HG02763 (cell line): ENCODE data around the gene PLEKHA4.
"Not testable (repeated sequence)": the region's sequence is repeated elsewhere in the genome, so short reads cannot be mapped to it uniquely, and the experiment has no call there.

Experiments
- ATAC-seq: cut with Tn5 transposase; IDR thresholded peaks from one replicate; pipeline ENCODE4 v1.9.1; 2021; ENCODE audit warnings: mild to moderate bottlenecking, moderate library complexity; ENCODE audit not compliant: unreplicated experiment

The PLEKHA4 gene

GRCh38 chr19:48867746-48868113 lies 687 bp downstream of the PLEKHA4 start:
- ATAC-seq: no peak

- ATAC-seq: no peak
These were observed 1.2 kb downstream of the PLEKHA4 start for GRCh38 chr19:48867123-48867745.

- no peak for ATAC-seq
These were observed 1.7 kb downstream of the PLEKHA4 start for GRCh38 chr19:48866692-48867091.

GRCh38 chr19:48862827-48863226 lies 5.6 kb downstream of the PLEKHA4 start:
- ATAC-seq: no peak

- ATAC-seq: no peak
These were observed 7.1 kb downstream of the PLEKHA4 start for GRCh38 chr19:48861313-48861712.

- no peak for ATAC-seq
These were observed 8.5 kb downstream of the PLEKHA4 start for GRCh38 chr19:48859711-48860572.

GRCh38 chr19:48858984-48859710 lies 9.3 kb downstream of the PLEKHA4 start:
- ATAC-seq: no peak

- no peak for ATAC-seq
These were observed 11.5 kb downstream of the PLEKHA4 start for GRCh38 chr19:48856921-48857320.

- ATAC-seq: no peak
These were observed 14.3 kb downstream of the PLEKHA4 start for GRCh38 chr19:48854103-48854502.

GRCh38 chr19:48853483-48853882 lies 14.9 kb downstream of the PLEKHA4 start:
- ATAC-seq: no peak

GRCh38 chr19:48852292-48852691 lies 16.1 kb downstream of the PLEKHA4 start:
- ATAC-seq: no peak

- not testable (repeated sequence) for ATAC-seq
These were observed 21.8 kb downstream of the PLEKHA4 start for GRCh38 chr19:48846659-48847058.

GRCh38 chr19:48845384-48845783 lies 23.0 kb downstream of the PLEKHA4 start:
- no peak for ATAC-seq

- ATAC-seq: no peak
These were observed 23.9 kb downstream of the PLEKHA4 start for GRCh38 chr19:48844472-48844871.

GRCh38 chr19:48842789-48843162 lies 25.6 kb downstream of the PLEKHA4 start:
- ATAC-seq: no peak

- ATAC-seq: no peak
These were observed 26.8 kb downstream of the PLEKHA4 start for GRCh38 chr19:48841571-48841970.

- no peak for ATAC-seq
These were observed 27.4 kb downstream of the PLEKHA4 start for GRCh38 chr19:48841047-48841446.

- no peak for ATAC-seq
These were observed 30.7 kb downstream of the PLEKHA4 start for GRCh38 chr19:48837687-48838086.

GRCh38 chr19:48837051-48837524 lies 31.3 kb downstream of the PLEKHA4 start:
- ATAC-seq: peak; percentile 63

- no peak for ATAC-seq
These were observed 32.1 kb downstream of the PLEKHA4 start, which contains the start of gene HSD17B14 for GRCh38 chr19:48836089-48837017. HSD17B14 (minus strand) TSS chr19:48836491; CDS start chr19:48836411, 80 bp downstream.
